Esophagus (tissue), 2 donors: ENCODE measurements around the gene AGXT. TPM values are rescaled to one million over a fixed set of nuclear protein-coding genes. Genes with fewer than 3 reads are reported as not detected.
A peak's percentile ranks its signal among the peaks of the same experiment; 100 is the strongest.

Experiments used
- H3K27ac ChIP-seq, 2 donors: one replicate each; pipeline ENCODE4 v1.5.1; 2013; ENCODE audit warnings: low read depth in 2 of 2, mild to moderate bottlenecking in 2 of 2, inconsistent platforms in 1 of 2, low read length in 1 of 2, moderate library complexity in 1 of 2
- H3K27me3 ChIP-seq, 2 donors: one replicate each; pipeline ENCODE4 v1.6.1; 2013; ENCODE audit warnings: low read length in 2 of 2, control low read depth in 1 of 2, mild to moderate bottlenecking in 1 of 2; ENCODE audit not compliant: insufficient read depth in 2 of 2, control insufficient read depth in 1 of 2
- H3K36me3 ChIP-seq, 2 donors: one replicate each; pipeline ENCODE4 v1.6.1; 2013; ENCODE audit warnings: low read length in 1 of 2; ENCODE audit not compliant: control insufficient read depth in 2 of 2, insufficient read depth in 2 of 2
- H3K4me1 ChIP-seq, 2 donors: one replicate each; pipeline ENCODE4 v1.6.1; 2013; ENCODE audit warnings: low read length in 1 of 2; ENCODE audit not compliant: control insufficient read depth in 2 of 2, insufficient read depth in 2 of 2
- H3K4me3 ChIP-seq, 2 donors: one replicate each; pipeline ENCODE4 v1.5.1; 2013; ENCODE audit warnings: low read length in 2 of 2, mild to moderate bottlenecking in 2 of 2, low read depth in 1 of 2, moderate library complexity in 1 of 2
- H3K9me3 ChIP-seq, 2 donors: one replicate each; pipeline ENCODE4 v1.6.1; 2013; ENCODE audit warnings: mild to moderate bottlenecking in 2 of 2, low read depth in 1 of 2, low read length in 1 of 2, moderate library complexity in 1 of 2; ENCODE audit not compliant: control insufficient read depth in 2 of 2, insufficient read depth in 1 of 2
- WGBS, 2 donors: extraction: QIAGEN DNeasy Blood & Tissue Kit; methylation state at CpG; one replicate each; pipeline ENCODE4 v1.1.7; 2013; 5-methylcytosine and 5-hydroxymethylcytosine counted together
- polyA plus RNA-seq, 2 donors: library from polyadenylated mRNA; stranded (reverse); fragments of 200-250 nt; gene quantifications; one replicate each; pipeline ENCODE4 v1.2.3, GENCODE V29; 2013
- donor health status: healthy with polysubstance abuse.
- donor health status: Bipolar disorder and iron deficiency.

AGXT gene
- polyA plus RNA-seq, 2 donors = not detected

GRCh38 chr2:240884745-240885144 lies 16.1 kb downstream of the AGXT start:
- H3K27ac ChIP-seq = no peak overlapping the region

GRCh38 chr2:240885566-240885965 lies 16.9 kb downstream of the AGXT start:
- 63 to 75% methylated on average over 1 of the region's 1 CpG for WGBS, 2 donors
- no peak overlapping the region for H3K27ac ChIP-seq
- no peaks in the 10 kb centered on the region for H3K27me3 ChIP-seq
- peaks cover 0 to 22% of the 10 kb centered on the region in 2 donors for H3K36me3 ChIP-seq
- no peak overlapping the region for H3K4me3 ChIP-seq
- H3K9me3 ChIP-seq = no peaks in the 10 kb centered on the region
- H3K4me1 ChIP-seq = peaks cover 3 to 13% of the 10 kb centered on the region in 2 donors

More at GRCh38 chr2:240884745-240885144, 16.1 kb downstream of the AGXT start:
- WGBS, 2 donors = 85% methylated on average over 3 of the region's 3 CpGs
- Histone ChIP-seq H3K4me3 (no peak overlapping the region), H3K27me3 (no peaks in the 10 kb centered on the region), H3K4me1 (peaks cover 0 to 7% of the 10 kb centered on the region in 2 donors), H3K9me3 (no peaks in the 10 kb centered on the region), H3K36me3 (peaks cover 0 to 16% of the 10 kb centered on the region in 2 donors)

DNA sequence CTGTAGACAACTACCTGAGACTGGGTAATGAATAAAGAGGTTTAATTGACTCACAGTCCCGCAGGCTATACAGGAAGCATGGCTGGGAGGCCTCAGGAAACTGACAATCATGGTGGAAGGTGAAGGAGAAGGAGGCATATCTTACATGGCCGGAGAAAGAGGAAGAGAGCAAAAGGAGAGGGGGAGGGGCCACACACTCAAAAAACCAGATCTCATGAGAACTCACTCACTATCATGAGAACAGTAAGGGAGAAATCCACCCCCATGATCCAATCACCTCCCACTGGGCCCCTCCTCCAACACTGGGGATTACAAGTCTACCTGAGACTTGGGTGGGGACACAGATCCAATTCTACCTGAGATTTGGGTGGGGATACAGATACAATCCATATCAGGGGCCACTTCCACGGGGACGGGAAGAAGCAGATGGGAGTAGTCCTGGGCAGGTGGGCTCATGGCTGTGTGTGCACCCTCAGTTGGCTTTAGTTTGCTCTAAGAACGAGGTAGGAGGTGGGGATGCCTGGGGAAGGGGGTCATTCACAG lies 17.5 kb downstream of the AGXT start:
- Histone ChIP-seq H3K4me1 (peaks cover 6 to 17% of the 10 kb centered on the region in 2 donors), H3K9me3 (no peaks in the 10 kb centered on the region), H3K27ac (no peak overlapping the region), H3K27me3 (no peaks in the 10 kb centered on the region), H3K36me3 (peaks cover 0 to 22% of the 10 kb centered on the region in 2 donors), H3K4me3 (no peak overlapping the region)
- WGBS, 2 donors = 78 to 81% methylated on average over 5 of the region's 5 CpGs

DNA sequence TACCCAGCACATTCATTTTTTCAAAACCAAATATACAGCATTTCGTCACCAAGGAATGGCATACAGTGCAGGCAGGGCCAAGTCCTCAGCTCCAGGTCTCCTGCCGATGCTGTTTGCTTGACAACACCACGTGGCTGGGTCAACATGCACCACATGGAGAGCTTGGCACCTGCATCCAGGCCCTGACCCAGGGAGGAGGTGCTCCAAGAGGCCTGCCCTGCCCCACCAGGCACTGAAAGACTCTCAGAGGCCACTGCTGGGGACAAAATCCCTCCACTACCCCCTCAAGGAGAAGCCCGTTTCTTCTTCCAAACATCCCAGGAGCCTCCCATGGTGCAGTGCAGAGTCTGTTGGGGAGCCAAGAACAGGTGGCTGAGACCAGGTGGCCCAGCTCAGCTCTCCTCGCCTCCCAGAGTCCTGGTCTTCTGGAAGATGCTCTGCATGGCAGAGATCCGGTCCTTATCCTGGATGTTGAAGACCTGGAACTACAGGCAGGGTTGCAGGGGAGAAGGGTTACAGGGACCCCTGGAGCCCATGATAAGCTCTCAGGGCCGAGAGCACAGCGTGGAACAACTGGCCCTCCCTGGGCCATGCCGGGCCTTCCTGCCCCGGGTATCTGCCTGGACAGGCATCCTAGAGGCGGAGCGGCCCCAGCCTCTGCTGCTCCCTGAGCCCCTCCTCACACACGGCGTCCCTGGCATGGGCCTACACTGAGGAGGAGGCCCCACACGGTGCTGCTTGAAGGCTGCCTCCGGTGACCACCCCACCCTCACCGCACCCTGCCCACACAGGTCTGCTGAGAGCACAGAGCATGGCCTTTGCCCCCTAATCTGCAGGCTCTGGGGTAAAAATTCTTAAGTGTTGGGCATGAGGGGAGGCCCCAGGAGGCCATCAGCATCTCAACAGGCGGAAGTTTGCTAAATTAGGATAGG lies 18.3 kb downstream of the AGXT start:
- H3K27ac ChIP-seq = no peak overlapping the region
- 78 to 80% methylated on average over 18 of the region's 18 CpGs for WGBS, 2 donors
- H3K4me1 ChIP-seq = peaks cover 6 to 25% of the 10 kb centered on the region in 2 donors

DNA sequence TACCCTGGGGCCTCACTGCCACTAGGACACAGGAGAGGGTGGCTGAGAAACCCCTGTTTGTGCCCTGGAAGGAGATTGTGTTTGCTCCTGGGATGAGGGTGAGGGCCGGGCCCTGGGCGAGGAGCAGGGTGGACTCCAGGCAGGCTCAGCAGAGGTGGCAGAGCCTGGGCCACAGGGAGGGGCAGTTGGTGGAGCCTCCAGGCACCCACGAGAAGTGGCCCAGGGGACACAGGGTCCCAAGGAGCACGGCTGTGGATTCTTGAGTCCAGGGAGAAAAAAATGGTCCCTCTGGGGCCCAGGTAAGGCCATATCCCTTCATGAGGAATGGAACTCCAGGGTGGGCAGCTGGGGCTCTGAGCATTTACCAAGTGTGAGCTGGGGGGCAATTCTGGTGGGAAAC lies 19.0 kb downstream of the AGXT start:
- Histone ChIP-seq H3K27me3 (no peaks in the 10 kb centered on the region), H3K36me3 (peaks cover 0 to 25% of the 10 kb centered on the region in 2 donors), H3K4me3 (no peak overlapping the region), H3K4me1 (peaks cover 6 to 27% of the 10 kb centered on the region in 2 donors), H3K9me3 (no peaks in the 10 kb centered on the region), H3K27ac (no peak overlapping the region)
- 74 to 85% methylated on average over 4 of the region's 4 CpGs for WGBS, 2 donors

More for the DNA sequence above, 18.3 kb downstream of the AGXT start:
- H3K27me3 ChIP-seq = no peaks in the 10 kb centered on the region
- no peaks in the 10 kb centered on the region for H3K9me3 ChIP-seq
- no peak overlapping the region for H3K4me3 ChIP-seq
- H3K36me3 ChIP-seq = peaks cover 0 to 25% of the 10 kb centered on the region in 2 donors

- Histone ChIP-seq H3K4me3 (no peak overlapping the region), H3K27me3 (no peaks in the 10 kb centered on the region), H3K9me3 (no peaks in the 10 kb centered on the region), H3K27ac (no peak overlapping the region), H3K4me1 (peaks cover 6 to 27% of the 10 kb centered on the region in 2 donors), H3K36me3 (peaks cover 0 to 25% of the 10 kb centered on the region in 2 donors)
- WGBS, 2 donors = 91 to 92% methylated on average over 33 to 37 of the region's 37 CpGs
Observed at GRCh38 chr2:240888130-240888889, 19.7 kb downstream of the AGXT start.

DNA sequence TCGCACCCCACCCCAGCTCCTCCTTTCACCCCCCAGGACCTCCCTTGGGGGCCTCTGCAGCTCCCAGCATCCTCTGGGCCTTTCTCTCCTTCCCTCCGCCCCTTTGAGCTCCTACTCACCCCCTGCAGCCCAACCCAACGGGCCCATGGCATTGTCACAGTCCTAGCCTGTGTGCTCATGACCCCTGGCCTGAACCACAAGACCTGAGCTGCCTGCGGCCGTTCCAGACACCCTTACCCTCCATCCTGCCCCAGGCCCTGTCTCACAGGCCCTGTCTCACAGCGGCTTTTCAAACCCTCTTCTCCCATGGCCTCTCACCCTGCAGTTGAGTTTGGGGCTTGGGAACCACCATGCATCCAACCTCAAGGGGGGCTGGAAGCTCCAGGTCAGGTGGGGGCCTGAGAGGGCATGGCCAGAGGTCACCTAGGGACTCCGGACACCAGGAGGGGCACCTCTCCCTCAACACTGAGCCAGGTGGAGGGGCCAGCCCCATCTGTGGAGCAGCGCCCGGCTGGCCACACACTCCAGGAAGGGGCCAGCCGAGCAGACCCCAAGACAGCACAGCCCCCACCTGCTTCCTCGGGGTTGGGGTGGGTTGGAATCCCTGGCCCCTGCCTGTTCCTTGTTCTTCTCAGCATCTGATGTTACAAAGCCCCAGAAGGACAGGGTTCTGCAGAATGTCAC lies 20.4 kb downstream of the AGXT start:
- peaks cover 0 to 25% of the 10 kb centered on the region in 2 donors for H3K36me3 ChIP-seq
- H3K4me1 ChIP-seq = peaks cover 6 to 27% of the 10 kb centered on the region in 2 donors
- H3K9me3 ChIP-seq = no peaks in the 10 kb centered on the region
- WGBS, 2 donors = 81 to 84% methylated on average over 11 of the region's 11 CpGs
- H3K27ac ChIP-seq = no peak overlapping the region
- H3K27me3 ChIP-seq = no peaks in the 10 kb centered on the region
- H3K4me3 ChIP-seq = peak overlapping the region in 1 of 2 donors; percentile 22

DNA sequence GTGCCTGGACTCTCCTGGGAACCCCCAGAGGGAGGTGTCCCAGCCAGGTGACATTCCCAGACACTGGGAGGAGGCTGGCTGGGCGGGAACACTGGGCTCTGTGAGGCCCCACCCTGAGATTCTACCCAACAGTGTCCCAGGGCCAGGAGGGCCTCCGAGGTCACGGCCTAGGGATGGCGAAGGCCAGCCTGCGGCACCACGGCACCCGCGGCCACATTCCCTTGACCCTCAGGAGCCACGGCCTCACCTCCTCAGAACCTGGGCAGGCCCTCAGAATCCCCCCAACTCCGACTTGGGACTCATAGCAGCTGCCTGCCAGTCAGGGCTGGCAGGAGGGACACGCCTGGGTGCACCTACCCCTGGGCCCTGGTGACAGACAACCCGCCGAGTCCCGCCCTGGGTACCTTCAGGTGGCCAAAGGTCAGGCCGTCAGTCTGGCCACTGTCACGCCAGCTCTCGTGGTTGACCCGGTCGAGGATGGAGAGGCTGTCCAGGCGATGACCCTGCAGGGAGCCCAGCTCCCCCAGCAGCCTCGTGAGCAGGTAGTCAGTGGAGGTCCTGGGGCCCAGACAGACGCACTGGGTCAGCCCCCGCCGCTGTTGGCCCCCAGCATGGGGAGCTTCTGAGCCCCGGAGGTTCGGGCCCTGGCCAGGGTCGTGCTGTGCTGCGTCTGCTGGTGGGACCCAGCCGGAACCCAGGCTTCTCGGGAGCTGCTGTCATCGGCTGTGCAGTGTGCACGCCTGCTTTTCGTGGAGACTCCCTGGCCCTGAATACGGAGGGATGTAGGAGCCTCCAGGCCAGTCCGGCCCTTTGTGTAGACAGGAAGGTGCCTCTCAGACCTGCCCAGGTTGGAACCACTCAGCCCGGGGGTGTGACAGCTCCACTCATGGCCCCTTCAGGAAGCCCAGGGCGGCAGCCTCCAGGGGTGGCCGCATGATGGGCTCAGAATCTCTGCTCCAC lies 21.3 kb downstream of the AGXT start:
- peak overlapping the region in 1 of 2 donors; percentile 22 for H3K27ac ChIP-seq
- H3K4me3 ChIP-seq = peak overlapping the region; percentile 22 to 23
- H3K27me3 ChIP-seq = no peaks in the 10 kb centered on the region
- no peaks in the 10 kb centered on the region for H3K9me3 ChIP-seq
- peaks cover 6 to 27% of the 10 kb centered on the region in 2 donors for H3K4me1 ChIP-seq
- WGBS, 2 donors = 84 to 87% methylated on average over 38 of the region's 38 CpGs
- peaks cover 0 to 27% of the 10 kb centered on the region in 2 donors for H3K36me3 ChIP-seq
